IMR-90 (cell line): ENCODE measurements around the gene CLPTM1L. TPM values are rescaled to one million over a fixed set of nuclear protein-coding genes. Genes with fewer than 3 reads are reported as not detected.

ENCODE experiments used
- ATAC-seq: fragments of 200-7000 bp; cut with Tn5 transposase; 2 replicates; pipeline ENCODE4 v1.9.1; 2020; ENCODE audit warnings: low read depth, mild to moderate bottlenecking, moderate library complexity
- BruUV-seq: library from RNA; stranded (reverse); fragments of 400-500 nt; replicated peaks from 2 replicates; lab custom pipeline; 2021; lab: Mats Ljungman, UMichigan
- CTCF ChIA-PET: fragments of 300-600 bp; formaldehyde crosslinking; extraction: SDS; loops from one replicate; lab custom pipeline; 2021; ENCODE audit warnings: antibody characterized with exemption; lab: Yijun Ruan, JAX
- POLR2A ChIA-PET: fragments of 300-600 bp; sonication (Branson Sonifier 250); formaldehyde crosslinking; loops from one replicate; lab custom pipeline; 2022; ENCODE audit warnings: antibody characterized with exemption; ENCODE audit not compliant: unreplicated experiment; lab: Charles Lee
- DNase-seq: peaks from one replicate; pipeline ENCODE4 v3.0.0; 2013
- H2AFZ ChIP-seq: replicated peaks from 2 replicates; pipeline ENCODE3; 2013; ENCODE audit warnings: low read length, mild to moderate bottlenecking; ENCODE audit not compliant: poor library complexity
- H2AK5ac ChIP-seq: 2 replicates; pipeline ENCODE4 v1.6.1; 2013; ENCODE audit warnings: low read depth, low read length, inconsistent platforms
- H2AK9ac ChIP-seq: replicated peaks from 2 replicates; pipeline ENCODE3; 2013; ENCODE audit warnings: mild to moderate bottlenecking, low read depth, low read length, moderate library complexity; ENCODE audit not compliant: poor library complexity
- H2BK120ac ChIP-seq: 2 replicates; pipeline ENCODE4 v1.6.1; 2013; ENCODE audit warnings: low read depth, low read length, inconsistent platforms
- H2BK15ac ChIP-seq: 3 replicates; pipeline ENCODE4 v1.6.1; 2013; ENCODE audit warnings: low read depth, low read length, inconsistent platforms
- H2BK20ac ChIP-seq: 2 replicates; pipeline ENCODE4 v1.6.1; 2013; ENCODE audit warnings: low read depth, mild to moderate bottlenecking, inconsistent platforms, low read length, moderate library complexity
- H2BK5ac ChIP-seq: 2 replicates; pipeline ENCODE4 v1.6.1; 2013; ENCODE audit warnings: mild to moderate bottlenecking, low read depth, low read length, inconsistent platforms; ENCODE audit not compliant: poor library complexity, severe bottlenecking
- H3K14ac ChIP-seq: replicated peaks from 2 replicates; pipeline ENCODE4 v1.6.1; 2013; ENCODE audit warnings: low read depth, low read length, inconsistent platforms
- H3K18ac ChIP-seq: 2 replicates; pipeline ENCODE4 v1.6.1; 2013; ENCODE audit warnings: low read depth, low read length, control low read depth
- H3K23ac ChIP-seq: 2 replicates; pipeline ENCODE4 v1.6.1; 2013; ENCODE audit warnings: low read depth, low read length, inconsistent platforms
- H3K27ac ChIP-seq: 2 replicates; pipeline ENCODE4 v1.5.1; 2013; ENCODE audit warnings: mild to moderate bottlenecking, control low read depth, low read length; ENCODE audit not compliant: insufficient read depth
- H3K27me3 ChIP-seq: 2 replicates; pipeline ENCODE4 v1.6.1; 2013; ENCODE audit warnings: low read length; ENCODE audit not compliant: control insufficient read depth, insufficient read depth
- H3K36me3 ChIP-seq: 2 replicates; pipeline ENCODE4 v1.6.1; 2013; ENCODE audit warnings: low read length, mixed read lengths; ENCODE audit not compliant: control insufficient read depth, insufficient read depth
- H3K4ac ChIP-seq: 2 replicates; pipeline ENCODE4 v1.6.1; 2013; ENCODE audit warnings: low read depth, low read length, inconsistent platforms
- H3K4me1 ChIP-seq: 2 replicates; pipeline ENCODE4 v1.6.1; 2013; ENCODE audit warnings: low read length, mixed read lengths; ENCODE audit not compliant: control insufficient read depth, insufficient read depth
- H3K4me2 ChIP-seq: 2 replicates; pipeline ENCODE4 v1.6.1; 2013; ENCODE audit warnings: low read depth, mild to moderate bottlenecking, control low read depth, low read length, moderate library complexity
- H3K4me3 ChIP-seq: 2 replicates; pipeline ENCODE4 v1.5.1; 2013; ENCODE audit warnings: low read depth, mild to moderate bottlenecking, control low read depth, low read length, moderate library complexity; ENCODE audit not compliant: insufficient read depth
- H3K56ac ChIP-seq: 2 replicates; pipeline ENCODE4 v1.6.1; 2013; ENCODE audit warnings: low read length, inconsistent platforms; ENCODE audit not compliant: insufficient read depth; ENCODE audit errors: extremely low read depth
- H3K79me1 ChIP-seq, 2 experiments: 2 replicates each; pipeline ENCODE4 v1.6.1; 2013; ENCODE audit warnings: low read length in 2 of 2, inconsistent platforms in 1 of 2, low read depth in 1 of 2
- H3K9ac ChIP-seq: 2 replicates; pipeline ENCODE4 v1.6.1; 2013; ENCODE audit warnings: low read depth, low read length, control low read depth
- H3K9me1 ChIP-seq: 2 replicates; pipeline ENCODE4 v1.6.1; 2013; ENCODE audit warnings: low read length, inconsistent platforms; ENCODE audit not compliant: insufficient read depth
- H3K9me3 ChIP-seq: 2 replicates; pipeline ENCODE4 v1.6.1; 2013; ENCODE audit warnings: low read length; ENCODE audit not compliant: control insufficient read depth, insufficient read depth
- H4K20me1 ChIP-seq: 2 replicates; pipeline ENCODE4 v1.6.1; 2013; ENCODE audit warnings: low read length, inconsistent platforms; ENCODE audit not compliant: insufficient read depth
- H4K5ac ChIP-seq: 2 replicates; pipeline ENCODE4 v1.6.1; 2013; ENCODE audit warnings: mild to moderate bottlenecking, low read depth, low read length, control low read depth
- H4K8ac ChIP-seq, 2 experiments: 2 replicates each; pipeline ENCODE4 v1.6.1; 2013; ENCODE audit warnings: low read depth in 2 of 2, low read length in 2 of 2, control low read depth in 1 of 2, inconsistent platforms in 1 of 2
- H4K91ac ChIP-seq: 2 replicates; pipeline ENCODE4 v1.6.1; 2013; ENCODE audit warnings: low read depth, low read length, inconsistent platforms; ENCODE audit not compliant: insufficient read depth
- BHLHE40 ChIP-seq: fragments of 150-350 bp; IDR thresholded peaks from 2 replicates; pipeline ENCODE4 v1.6.1; 2016; ENCODE audit warnings: mild to moderate bottlenecking, low read depth, low read length
- CEBPB ChIP-seq: IDR thresholded peaks from 2 replicates; pipeline ENCODE4 v1.6.1; 2012; ENCODE audit warnings: low read depth, low read length, improper control_type of control experiment
- CHD1 ChIP-seq: IDR thresholded peaks from 2 replicates; pipeline ENCODE4 v1.6.1; 2012; ENCODE audit warnings: low read depth, low read length, improper control_type of control experiment
- ELK1 ChIP-seq: fragments of 150-350 bp; IDR thresholded peaks from 2 replicates; pipeline ENCODE4 v1.6.1; 2016; ENCODE audit warnings: low read depth, mild to moderate bottlenecking, low read length, moderate library complexity, borderline replicate concordance
- FOS ChIP-seq: fragments of 150-350 bp; IDR thresholded peaks from 2 replicates; pipeline ENCODE4 v1.6.1; 2016; ENCODE audit warnings: low read depth, low read length
- MAFK ChIP-seq: IDR thresholded peaks from 2 replicates; pipeline ENCODE4 v1.6.1; 2012; ENCODE audit warnings: low read depth, low read length, improper control_type of control experiment
- MAZ ChIP-seq: IDR thresholded peaks from 2 replicates; pipeline ENCODE4 v1.6.1; 2012; ENCODE audit warnings: low read depth, mild to moderate bottlenecking, low read length, improper control_type of control experiment, moderate library complexity, borderline replicate concordance
- MXI1 ChIP-seq: IDR thresholded peaks from 2 replicates; pipeline ENCODE4 v1.6.1; 2012; ENCODE audit warnings: low read depth, mild to moderate bottlenecking, low read length, moderate library complexity, borderline replicate concordance
- POLR2A ChIP-seq: IDR thresholded peaks from 2 replicates; pipeline ENCODE4 v1.6.1; 2012; ENCODE audit warnings: mild to moderate bottlenecking, low read depth, low read length
- RAD21 ChIP-seq: IDR thresholded peaks from 2 replicates; pipeline ENCODE4 v1.6.1; 2012; ENCODE audit warnings: low read length, improper control_type of control experiment
- RCOR1 ChIP-seq: IDR thresholded peaks from 2 replicates; pipeline ENCODE4 v1.6.1; 2012; ENCODE audit warnings: mild to moderate bottlenecking, low read length, improper control_type of control experiment; ENCODE audit not compliant: insufficient replicate concordance
- RFX5 ChIP-seq: IDR thresholded peaks from 2 replicates; pipeline ENCODE4 v1.8.0; 2012; ENCODE audit warnings: low read depth, mild to moderate bottlenecking, low read length, moderate library complexity
- SMC3 ChIP-seq: fragments of 150-350 bp; IDR thresholded peaks from 2 replicates; pipeline ENCODE4 v1.6.1; 2016; ENCODE audit warnings: low read depth, mild to moderate bottlenecking, antibody characterized with exemption, low read length, moderate library complexity
- WGBS, 2 experiments: methylation state at CpG; one replicate each; pipeline versions ENCODE4 v1.1.5 to v1.1.7; 2013; ENCODE audit warnings: missing lambda C conversion rate in 2 of 2; ENCODE audit not compliant: insufficient read length in 1 of 2; ENCODE audit errors: extremely low coverage in 2 of 2; 5-methylcytosine and 5-hydroxymethylcytosine counted together
- dilution Hi-C: fragments of 300-500 bp; cut with HindIII; formaldehyde crosslinking; loops from one replicate; pipeline ENCODE4 v1.14.3; 2018; ENCODE audit warnings: low sequenced_read_pairs; ENCODE audit not compliant: unreplicated experiment
- in situ Hi-C: fragments of 300-500 bp; cut with MboI; formaldehyde crosslinking; loops from 3 replicates; pipeline ENCODE4 v1.14.3; 2019; ENCODE audit warnings: low sequenced_read_pairs, inconsistent platforms, mixed read lengths
- intact Hi-C: fragments of 100-400 bp; cut with micrococcal nuclease; formaldehyde crosslinking; loops from 2 replicates; pipeline ENCODE4 v1.10.0; 2022
- polyA plus RNA-seq, 3 experiments: library from polyadenylated mRNA; depleted of rRNA; stranded (reverse); fragments of >200 nt; gene quantifications; 2 replicates each; pipeline ENCODE4 v1.2.3, GENCODE V29; 2012; ENCODE audit warnings: low replicate concordance in 1 of 3
- total RNA-seq: library from RNA; depleted of rRNA; stranded (reverse); fragments of >200 nt; gene quantifications from 2 replicates; pipeline ENCODE4 v1.2.3, GENCODE V29; 2012
- TF ChIP-seq, protein P1 (sequence below): fragments of 150-350 bp; IDR thresholded peaks from 2 replicates; pipeline ENCODE4 v1.6.1; 2017; ENCODE audit warnings: mild to moderate bottlenecking, antibody characterized with exemption, low read length, low read depth
- TF ChIP-seq, protein P2 (sequence below): conservative IDR thresholded peaks from 2 replicates; pipeline ENCODE4 v1.5.1; 2012; ENCODE audit warnings: mild to moderate bottlenecking, low read depth, low read length, improper control_type of control experiment

The CLPTM1L gene
- total and polyA plus RNA-seq, 2 of the 4 experiments (the other 2 are of a cell fraction): 114 to 137 TPM

- H3K4me2 ChIP-seq: no peak overlapping the region
- intact Hi-C loops: no loop called here
- POLR2A ChIA-PET: no interaction called here
- TF ChIP-seq MAZ (no peak), RAD21 (no peak), CHD1 (no peak), FOS (no peak), RCOR1 (no peak), RFX5 (no peak), SMC3 (no peak), CEBPB (no peak), POLR2A (no peak), MAFK (no peak), BHLHE40 (no peak), MXI1 (no peak), ELK1 (no peak)
- TF ChIP-seq, protein P1, sequence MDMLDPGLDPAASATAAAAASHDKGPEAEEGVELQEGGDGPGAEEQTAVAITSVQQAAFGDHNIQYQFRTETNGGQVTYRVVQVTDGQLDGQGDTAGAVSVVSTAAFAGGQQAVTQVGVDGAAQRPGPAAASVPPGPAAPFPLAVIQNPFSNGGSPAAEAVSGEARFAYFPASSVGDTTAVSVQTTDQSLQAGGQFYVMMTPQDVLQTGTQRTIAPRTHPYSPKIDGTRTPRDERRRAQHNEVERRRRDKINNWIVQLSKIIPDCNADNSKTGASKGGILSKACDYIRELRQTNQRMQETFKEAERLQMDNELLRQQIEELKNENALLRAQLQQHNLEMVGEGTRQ: no peak
- TF ChIP-seq, protein P2, sequence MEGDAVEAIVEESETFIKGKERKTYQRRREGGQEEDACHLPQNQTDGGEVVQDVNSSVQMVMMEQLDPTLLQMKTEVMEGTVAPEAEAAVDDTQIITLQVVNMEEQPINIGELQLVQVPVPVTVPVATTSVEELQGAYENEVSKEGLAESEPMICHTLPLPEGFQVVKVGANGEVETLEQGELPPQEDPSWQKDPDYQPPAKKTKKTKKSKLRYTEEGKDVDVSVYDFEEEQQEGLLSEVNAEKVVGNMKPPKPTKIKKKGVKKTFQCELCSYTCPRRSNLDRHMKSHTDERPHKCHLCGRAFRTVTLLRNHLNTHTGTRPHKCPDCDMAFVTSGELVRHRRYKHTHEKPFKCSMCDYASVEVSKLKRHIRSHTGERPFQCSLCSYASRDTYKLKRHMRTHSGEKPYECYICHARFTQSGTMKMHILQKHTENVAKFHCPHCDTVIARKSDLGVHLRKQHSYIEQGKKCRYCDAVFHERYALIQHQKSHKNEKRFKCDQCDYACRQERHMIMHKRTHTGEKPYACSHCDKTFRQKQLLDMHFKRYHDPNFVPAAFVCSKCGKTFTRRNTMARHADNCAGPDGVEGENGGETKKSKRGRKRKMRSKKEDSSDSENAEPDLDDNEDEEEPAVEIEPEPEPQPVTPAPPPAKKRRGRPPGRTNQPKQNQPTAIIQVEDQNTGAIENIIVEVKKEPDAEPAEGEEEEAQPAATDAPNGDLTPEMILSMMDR: no peak
These were observed 1.9 kb upstream of the CLPTM1L start for GRCh38 chr5:1346627-1347440.

More at GRCh38 chr5:1346627-1347440, 1.9 kb upstream of the CLPTM1L start:
- Histone ChIP-seq H4K91ac (no peak overlapping the region), H2AK5ac (no peak overlapping the region), H3K23ac (no peak overlapping the region), H3K27me3 (no peaks in the 10 kb centered on the region; the same call in 1 of the 2 replicates), H3K18ac (no peak overlapping the region), H2BK120ac (no peak overlapping the region), H3K14ac (no peak overlapping the region), H3K4ac (no peak overlapping the region), H4K8ac (no peak overlapping the region), H3K9ac (no peak overlapping the region), H2AFZ (peak overlapping the region; percentile 27), H4K5ac (no peak overlapping the region), H3K9me1 (no peaks in the 10 kb centered on the region), H2BK20ac (no peak overlapping the region), H3K27ac (no peak overlapping the region), H2BK15ac (no peak overlapping the region), H3K36me3 (peaks cover 6% of the 10 kb centered on the region), H2AK9ac (no peak overlapping the region), H3K9me3 (no peaks in the 10 kb centered on the region), H3K4me1 (peaks cover 8% of the 10 kb centered on the region; the same call in 1 of the 2 replicates), H3K4me3 (no peak overlapping the region), H4K20me1 (no peaks in the 10 kb centered on the region), H2BK5ac (no peak overlapping the region), H3K79me1 (peaks cover 9 to 29% of the 10 kb centered on the region in 2 experiments), H3K56ac (no peak overlapping the region)
- WGBS, 2 experiments: 88% methylated on average over 6 of the region's 21 CpGs; no CpG with 5 or more reads in 1 of the 2 experiments
- in situ Hi-C loops (no loop called here), dilution Hi-C loops (no loop called here)
- no TSS peak for BruUV-seq
- no peak for ATAC-seq
- CTCF ChIA-PET: no interaction called here
- DNase-seq: no peak
